HG03439 (cell line): Measurements from ENCODE around the gene DOCK3.
"Not testable (repeated sequence)": the region's sequence is repeated elsewhere in the genome, so short reads cannot be mapped to it uniquely, and the experiment has no call there.

Experiments
- ATAC-seq: cut with Tn5 transposase; IDR thresholded peaks from one replicate; pipeline ENCODE4 v1.9.1; 2021; ENCODE audit warnings: mild to moderate bottlenecking, moderate library complexity; ENCODE audit not compliant: unreplicated experiment

The DOCK3 gene

DNA sequence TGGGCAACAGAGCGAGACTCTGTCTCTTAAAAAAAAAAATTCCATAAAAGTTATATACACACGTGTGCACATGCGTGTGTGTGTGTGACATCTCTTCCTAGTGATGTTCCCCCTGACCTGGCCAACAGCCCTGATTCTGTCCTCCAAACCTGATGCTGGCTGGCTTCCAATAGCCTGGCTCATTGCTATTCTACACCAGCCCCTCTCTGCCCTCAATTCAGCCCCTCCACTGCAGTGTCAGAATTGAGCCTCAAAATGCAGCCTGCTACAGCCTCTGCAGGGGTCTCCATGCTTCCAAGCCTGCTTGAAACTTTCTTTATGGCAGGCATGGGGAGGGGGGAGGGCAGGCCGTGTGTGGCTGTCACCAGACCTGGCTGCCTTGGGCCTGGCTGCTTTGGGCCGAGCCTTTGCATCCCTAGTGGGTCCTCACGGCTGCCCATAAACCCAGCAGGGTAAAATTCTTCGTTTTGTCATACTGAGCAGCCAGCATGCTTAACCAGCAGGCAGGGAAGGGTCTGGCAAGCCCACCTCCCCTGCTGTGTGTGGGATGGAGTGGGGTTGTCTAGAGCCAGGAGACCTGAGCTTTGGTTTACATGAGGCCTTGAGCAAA, 22.7 kb upstream of the DOCK3 start:
- no peak for ATAC-seq

DNA sequence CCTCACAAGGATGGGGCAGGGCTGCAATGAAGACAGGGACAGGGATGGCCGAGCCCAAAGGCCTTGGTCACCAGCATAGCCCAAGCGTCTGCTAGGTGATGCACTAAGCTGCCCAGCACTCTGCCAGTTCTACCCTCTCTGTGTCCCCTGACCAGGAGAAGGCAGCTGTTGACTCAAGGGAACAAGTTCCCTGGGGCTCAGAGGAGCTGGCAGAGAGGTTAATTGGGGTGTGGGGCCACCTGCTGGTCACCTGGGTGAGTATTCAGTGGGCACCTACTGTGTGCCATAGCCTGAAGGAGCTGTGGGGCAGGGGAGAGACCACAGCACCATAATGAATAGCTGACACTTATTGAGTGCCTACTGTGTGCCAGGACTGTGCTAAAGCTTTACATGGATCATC, 22.0 kb upstream of the DOCK3 start:
- no peak for ATAC-seq

DNA sequence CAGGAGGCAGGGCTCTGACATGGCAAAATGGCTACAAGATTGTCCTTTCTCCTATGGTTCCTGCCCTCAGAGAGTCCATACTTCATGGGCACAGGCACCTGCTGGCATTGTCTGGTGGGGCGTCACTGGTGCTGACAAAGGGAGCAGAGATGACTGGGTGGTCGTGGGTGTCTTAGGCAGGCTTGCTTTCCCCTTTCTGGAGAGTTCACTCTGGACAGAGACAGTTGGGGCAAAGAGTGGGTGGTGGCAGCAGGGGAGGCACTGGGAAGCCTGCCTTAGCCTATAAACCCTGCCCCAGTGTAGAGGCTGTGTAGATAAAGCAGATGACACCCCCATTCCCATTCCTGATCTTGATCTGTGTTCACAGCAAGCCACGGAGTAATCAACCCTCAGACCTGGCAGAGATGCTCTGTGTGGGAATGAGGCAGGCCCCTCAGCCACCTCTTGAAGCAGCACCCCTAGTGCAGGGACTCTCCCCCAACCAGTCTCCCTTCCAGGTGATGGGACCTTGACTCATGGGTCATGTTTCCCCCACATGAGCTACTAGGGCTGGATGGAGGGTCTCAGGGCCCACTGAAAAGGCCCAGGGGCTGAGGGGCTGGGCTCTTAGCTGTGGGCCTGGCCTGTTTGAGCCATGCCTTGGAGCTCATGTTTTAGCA, 20.7 kb upstream of the DOCK3 start:
- no peak for ATAC-seq

DNA sequence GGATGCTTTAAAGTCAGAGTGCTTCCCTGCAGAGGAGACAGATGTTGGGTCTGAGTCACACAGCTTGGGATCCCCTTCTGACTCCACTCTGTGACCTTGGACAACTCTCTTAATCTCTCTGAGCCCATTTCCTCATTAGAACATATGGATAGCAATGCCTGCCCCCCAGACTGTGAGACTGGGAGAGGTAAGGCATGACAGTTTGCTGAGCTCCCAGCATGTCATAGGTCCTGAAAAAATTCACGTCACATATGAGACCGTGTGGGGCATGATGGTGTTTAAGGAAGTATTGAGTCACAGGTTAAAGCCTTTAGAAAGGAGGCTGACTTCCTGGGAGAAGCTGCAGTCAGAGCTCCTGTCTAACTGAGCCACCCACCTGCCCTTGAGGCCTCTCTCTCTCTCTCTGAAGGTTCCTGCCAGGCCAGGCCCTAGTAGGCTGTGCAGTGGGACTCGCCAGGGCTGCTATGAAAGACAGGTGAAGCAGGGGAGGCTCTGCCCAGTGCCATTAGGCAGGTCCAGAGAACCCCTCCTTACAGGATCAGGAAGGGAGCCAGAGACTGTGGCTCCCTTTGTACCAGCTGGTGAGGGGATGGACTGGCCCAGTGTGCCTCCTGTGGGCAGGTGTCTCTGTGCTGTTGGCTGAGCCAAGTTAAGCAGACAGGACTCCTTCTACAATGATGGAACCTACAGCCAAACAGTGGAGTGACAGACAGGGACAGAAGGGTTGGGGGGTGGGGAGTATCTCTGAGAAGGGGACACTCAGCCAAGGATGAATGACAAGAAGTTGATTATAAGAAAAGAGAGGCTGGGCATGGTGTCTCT, 19.5 kb upstream of the DOCK3 start:
- ATAC-seq: no peak

DNA sequence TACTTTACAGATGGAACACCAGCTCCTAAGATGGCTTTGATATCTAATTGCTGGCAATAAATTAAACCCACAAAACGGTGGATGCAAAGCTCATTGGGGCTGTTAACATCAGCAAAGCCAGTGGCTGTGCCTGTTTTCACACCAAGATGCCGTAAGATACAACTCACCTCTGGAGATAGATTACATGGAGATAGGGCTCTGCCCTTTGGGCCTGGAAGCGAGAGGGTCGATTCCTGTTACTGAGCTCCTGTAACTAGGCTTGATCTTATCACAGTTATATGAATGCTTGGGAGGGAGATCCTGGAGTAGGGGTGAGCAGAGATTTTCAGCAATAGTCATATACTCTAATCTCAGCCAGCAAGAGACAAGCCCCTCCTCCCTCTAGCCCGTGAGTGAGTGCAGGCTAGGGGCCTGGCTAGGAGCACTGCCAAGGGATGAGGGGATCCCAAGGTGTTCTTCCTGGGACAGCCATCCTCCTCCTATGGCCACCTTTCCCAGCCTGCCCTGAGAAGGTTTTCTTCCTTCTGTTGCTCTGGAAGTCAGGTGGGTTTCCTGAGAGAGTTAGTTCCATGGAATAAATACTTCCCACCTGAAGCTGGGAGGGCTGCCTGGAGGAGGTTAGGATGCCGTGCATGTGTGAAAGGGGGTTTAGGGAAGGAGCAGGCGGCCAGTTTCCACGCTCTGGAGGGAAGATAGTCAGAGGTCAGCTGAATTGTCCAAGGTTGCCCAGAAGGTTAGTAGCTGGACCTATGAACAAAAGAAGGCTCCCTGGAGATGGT, 18.1 kb upstream of the DOCK3 start:
- ATAC-seq: no peak

DNA sequence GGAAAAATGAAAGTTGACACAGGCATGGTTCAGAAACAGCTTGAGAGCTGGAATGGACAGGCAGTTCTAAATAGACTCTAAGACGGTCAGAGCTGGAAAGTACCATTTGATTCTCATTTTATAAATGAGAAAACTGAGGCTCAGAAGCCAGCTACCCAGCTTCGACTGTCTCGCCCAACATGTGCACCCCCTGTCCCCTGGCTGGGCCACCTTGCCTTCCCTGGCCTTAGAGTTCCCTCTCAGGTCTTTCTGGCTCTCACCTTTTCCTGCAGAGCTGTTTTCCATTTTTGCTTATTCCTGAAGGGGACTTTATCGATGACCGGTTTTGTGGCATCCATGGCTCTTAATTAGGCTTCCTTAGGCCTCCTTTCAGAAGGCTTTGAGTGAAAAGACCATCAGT, 17.3 kb upstream of the DOCK3 start:
- no peak for ATAC-seq

DNA sequence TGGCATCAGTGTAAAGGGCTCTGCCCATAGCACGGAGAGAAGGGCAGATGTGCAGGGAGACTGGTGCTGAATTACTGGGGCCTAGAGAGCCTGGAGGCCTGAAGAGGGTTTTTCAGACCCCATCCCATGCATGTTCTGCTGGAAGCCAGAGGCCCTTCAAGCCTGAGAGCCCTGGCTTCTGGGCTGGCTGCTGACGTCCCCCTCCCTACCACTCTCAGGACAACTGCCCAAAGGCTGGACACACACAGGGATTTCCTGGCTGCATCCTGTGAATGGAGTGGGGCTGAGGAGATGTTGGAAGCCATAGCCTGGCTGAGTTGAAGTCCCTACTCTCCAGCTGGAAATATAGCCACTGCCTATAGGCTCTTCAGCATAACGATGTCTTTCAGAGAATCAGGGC, 16.9 kb upstream of the DOCK3 start:
- ATAC-seq: no peak

DNA sequence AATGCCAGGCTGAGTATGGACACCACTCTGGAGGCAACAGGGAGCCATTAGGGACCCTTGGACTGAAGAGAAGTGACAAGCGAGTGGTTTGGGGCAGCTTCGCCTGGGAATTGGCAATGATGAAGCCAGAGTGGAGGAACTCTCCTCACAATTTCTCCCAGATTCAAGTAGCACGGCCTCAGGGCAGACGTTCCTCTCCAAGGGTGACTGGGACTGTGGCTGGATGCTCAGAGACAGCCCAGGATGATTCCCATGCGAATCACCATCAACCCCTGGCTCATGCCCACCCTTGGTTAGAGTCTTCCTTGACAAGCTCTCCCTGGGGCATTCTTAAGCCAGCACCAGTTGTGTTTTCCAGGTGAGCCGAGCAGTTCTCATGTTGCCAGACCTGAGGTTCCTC, 16.3 kb upstream of the DOCK3 start:
- ATAC-seq: no peak

DNA sequence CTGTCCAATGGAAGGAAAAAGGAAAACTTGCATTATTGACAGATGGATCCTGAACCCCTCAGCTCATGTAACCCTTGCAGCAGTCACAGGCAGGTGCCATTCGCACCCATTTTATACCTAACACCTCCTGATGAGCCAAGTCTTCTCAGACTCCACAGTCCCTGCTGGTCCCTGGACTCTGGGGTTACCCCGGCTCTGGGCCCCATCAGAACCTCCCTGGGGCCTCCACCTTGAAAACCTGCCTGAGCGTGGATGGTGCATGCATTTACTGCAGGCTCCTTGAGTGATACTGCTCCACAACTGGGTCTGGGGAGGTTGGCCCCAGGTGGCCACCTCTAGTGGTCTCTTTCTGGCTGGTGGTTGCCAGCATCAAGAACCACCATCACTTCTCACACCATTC, 15.9 kb upstream of the DOCK3 start:
- ATAC-seq: no peak

DNA sequence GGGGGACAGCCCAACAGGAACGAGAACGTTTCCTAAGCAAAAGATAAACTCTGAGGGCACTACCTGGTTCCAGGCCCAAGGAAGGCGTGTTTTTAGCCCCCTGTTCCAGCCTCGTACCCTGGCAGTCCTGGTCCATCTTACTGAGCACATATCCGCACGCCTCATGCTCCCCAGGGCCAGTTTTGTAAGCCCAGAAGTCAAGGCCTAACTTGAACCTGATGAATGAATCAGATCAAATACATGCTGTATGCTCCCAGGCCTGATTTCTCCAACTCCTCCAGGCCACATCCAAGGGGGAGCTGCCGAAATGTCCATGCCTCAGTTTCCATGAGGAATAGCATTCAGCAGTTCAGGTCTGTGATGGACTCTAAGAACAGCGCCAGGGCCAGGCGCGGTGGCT, 14.3 kb upstream of the DOCK3 start:
- no peak for ATAC-seq

DNA sequence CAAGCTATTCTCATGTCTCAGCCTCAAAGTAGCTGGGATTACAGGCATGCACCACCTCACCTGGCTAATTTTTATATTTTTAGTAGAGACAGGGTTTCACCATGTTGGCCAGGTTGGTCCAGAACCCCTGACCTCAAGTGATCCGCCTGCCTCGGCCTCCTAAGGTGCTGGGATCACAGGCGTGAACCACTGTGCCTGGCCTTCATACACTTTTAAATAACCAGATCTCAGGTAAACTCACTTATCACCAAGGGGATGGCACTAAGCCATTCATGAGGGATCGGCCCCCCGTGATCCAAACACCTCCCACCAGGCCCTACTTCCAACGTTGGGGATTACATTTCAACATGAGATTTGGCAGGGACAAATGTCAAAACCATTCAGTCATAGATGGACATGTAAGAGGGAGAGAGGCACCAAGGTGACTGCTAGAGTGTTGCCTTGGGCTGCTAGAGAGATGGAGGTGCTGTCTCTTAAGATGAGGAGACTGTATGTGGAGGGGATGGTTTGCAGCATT, 13.3 kb upstream of the DOCK3 start:
- no peak for ATAC-seq

DNA sequence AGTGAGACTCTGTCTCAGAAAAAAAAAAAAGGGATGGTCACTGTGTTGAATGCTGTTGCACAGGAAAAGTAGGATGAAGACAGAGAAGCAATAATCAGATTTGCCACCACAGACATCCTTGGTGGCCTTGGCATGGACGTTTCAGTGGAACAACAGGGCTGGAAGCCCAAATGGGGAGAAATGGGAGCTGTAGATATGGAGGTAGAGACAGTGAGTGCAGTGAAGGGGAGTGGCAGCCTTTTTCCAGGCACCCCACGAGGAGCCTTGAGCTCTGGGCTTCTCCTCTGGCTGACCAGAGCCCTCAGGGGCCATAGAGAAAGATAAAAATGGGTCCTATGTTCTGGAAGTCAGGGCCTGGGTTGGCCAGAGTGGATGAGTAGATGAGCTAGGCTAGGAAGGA, 12.3 kb upstream of the DOCK3 start:
- no peak for ATAC-seq

DNA sequence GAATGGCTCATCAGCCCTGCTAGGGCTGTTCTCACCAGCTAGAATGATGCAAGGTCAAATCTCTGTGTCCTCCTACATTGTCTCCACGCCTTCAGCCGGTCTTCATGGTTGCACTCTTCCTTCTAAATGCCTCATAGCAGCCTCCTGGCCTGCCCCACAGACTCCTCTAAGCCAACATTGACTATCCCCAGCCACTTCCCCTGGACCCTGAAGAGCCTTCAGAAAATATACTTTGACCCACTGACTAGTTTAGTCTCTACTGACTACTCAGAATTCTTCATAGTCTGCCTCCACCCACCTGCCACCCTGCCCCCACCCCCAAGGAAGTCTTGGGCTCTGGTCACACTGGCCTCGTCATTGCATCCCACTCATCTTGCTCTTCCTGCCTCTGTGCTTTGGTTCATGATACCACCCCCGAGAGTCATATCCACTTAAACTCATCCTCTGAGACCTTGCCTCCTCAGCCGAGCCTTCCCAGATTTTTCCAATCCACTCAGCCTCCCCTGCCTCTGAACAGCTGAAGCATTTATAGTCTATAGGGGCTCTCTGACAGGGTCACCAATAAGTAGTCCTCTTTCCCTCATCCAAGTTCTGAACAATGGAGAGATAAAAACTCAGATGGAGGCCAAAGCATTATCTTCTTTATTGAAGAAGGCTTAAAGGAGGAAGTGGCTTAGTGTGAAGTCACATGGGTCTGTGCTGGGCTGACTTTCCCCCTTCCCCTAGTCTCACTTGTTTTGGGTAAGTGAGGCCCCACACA, 9.5 kb upstream of the DOCK3 start:
- ATAC-seq: no peak

DNA sequence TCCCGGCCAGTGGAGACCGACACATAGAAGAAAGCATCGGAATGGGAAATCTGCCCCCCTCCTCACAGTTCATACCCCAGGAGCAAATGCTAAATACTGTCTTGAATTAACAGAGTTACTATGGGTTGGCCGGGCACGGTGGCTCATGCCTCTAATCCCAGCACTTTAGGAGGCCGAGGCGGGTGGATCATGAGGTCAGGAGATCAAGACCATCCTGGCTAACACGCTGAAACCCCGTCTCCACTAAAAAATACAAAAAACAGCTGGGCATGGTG, 8.9 kb upstream of the DOCK3 start:
- not testable (repeated sequence) for ATAC-seq

DNA sequence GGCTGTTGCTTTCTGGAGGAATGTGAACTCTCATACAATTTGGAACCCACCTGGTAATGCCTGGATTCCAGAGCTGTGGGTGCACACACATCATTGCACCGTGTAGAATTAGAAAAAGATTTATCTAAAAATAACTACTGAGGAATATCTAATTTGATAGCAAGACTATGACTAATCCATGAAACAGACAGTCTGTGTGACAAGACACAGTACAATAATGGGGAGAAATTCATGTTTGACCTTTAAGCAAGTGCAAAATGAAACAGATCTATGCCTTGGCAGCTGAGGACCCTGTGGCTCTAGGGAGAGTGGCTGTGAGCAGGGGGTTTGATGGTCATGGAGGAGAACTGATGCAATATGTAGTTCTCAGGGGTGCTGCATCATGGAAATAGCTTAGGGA, 7.9 kb upstream of the DOCK3 start:
- ATAC-seq: no peak

DNA sequence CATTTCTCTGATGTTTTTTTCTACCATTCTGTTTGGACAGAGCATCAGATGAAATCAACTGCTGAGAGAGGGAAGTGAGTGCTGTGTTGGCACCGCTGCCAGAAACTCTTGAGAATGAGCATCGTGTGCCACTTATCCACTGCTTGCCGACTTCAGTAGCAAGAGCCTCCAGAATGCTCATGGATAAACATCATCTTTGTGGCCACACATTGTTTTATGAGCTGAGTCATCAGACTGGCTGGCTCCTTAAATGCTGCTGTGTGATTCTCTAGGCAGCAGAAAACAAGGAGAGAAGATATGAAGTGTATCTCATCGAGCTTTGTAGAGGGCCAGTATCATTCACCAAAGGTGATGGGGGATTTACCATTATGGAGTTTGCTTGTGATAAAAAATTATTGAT, 3.4 kb upstream of the DOCK3 start:
- no peak for ATAC-seq

DNA sequence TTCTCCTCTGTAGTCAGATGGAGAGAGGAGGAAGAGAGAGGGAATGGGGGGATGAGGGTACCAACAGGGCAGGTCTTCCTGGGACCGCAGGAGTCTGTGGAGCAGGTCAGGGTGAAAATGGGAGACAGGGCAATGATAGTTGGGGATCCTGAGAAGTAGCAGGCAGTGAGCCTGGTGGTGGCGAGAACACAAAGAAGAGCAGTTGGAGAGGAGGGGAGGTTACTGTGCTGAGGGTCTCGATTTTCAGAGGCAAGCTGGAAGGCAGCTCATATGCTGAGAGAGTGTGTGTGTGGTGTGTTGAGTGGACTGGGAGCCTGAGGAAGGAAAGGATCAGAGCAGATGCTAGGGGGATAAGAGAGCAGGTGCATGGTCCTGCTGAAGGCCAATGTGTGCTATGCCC, 2.1 kb upstream of the DOCK3 start:
- ATAC-seq: no peak

DNA sequence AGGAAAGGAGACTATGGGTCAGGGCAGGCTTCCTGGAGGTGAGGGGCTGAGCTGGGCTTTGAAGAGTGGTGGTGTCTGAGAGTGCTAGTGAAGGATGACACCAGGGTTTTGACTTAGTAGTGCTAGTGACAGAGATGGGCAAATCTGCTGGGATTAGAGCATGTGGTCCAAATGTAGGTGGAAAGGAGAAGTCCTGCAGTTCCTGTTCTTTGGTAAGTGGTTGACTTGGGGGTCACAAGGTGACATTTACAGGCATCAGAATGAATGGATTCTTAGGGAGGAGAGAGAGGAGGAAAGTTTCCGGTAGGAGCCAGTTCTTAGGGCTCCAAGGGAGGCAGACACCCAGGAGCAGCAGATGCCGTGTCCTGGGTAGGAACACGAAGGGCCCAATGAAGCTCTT, 796 bp upstream of the DOCK3 start:
- ATAC-seq: no peak

DNA sequence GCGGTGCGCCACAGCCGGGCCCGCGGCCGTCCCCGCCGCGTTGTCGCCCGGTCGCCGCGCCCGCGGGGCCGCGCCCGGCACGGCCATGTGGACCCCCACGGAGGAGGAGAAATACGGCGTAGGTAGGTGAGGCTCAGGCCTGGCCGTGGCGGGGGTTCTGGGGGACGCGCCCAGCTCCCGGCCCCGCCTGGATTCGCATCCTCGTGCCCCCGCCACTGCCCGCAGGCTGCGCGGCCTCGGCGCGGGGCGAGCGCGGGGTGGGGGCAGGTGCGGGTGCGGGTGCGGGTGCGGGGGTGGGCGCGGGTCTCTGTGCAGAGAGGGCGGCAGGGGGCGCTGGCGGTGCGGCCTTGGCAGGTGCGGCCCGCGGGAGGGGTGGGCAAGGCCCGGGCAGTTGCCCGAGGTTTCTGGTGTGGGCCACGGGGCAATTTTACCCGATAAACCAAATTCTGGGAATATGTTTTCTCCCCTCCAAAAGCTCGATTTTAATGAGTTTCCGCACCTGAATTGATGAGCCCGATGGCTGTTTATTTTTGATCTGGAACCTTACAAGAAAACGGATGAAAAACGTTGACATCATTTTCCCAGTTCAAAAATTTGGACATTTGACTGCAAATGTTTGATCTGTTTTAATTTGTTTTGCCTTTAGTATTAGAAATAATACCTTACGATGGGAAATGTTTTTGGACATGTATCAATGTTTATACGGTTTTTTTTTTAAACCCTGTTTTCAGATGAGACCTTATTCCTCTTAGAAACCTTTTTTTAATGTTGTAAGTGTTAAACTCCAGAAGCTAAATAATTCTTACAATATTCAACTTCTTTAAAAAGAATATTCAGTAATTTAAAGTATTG, 678 bp downstream of the DOCK3 start:
- ATAC-seq: no peak
